Pancreas (tissue), 10 donors: ENCODE results near the gene TMEM272. TPM values are rescaled to one million over a fixed set of nuclear protein-coding genes. Genes with fewer than 3 reads are reported as not detected.
A peak's percentile ranks its signal among the peaks of the same experiment; 100 is the strongest.

Experiments used
- ATAC-seq, 4 donors: fragments of 200-7000 bp; cut with Tn5 transposase; one replicate each; pipeline versions ENCODE4 v1.8.0 to v1.9.1; 2020; ENCODE audit warnings: mild to moderate bottlenecking in 4 of 4, moderate library complexity in 4 of 4
- DNase-seq, 6 donors: peaks; one replicate each; pipeline ENCODE4 v3.0.0-alpha.2; 2020
- FAIRE-seq: peaks from 2 replicates; lab custom pipeline; 2012; peaks lifted over from hg19 to GRCh38; lab: Jason Lieb, UNC
- H3K27ac ChIP-seq, 4 donors: fragments of 200-600 bp; sonication (generic); 1 replicate in 3 of 4; 2 replicates in 1 of 4; pipeline versions ENCODE4 v1.5.0 to v1.8.0; 2020
- H3K27me3 ChIP-seq, 4 donors: fragments of 200-600 bp; one replicate each; pipeline ENCODE4 v1.8.0; 2021
- H3K36me3 ChIP-seq, 3 donors: fragments of 200-600 bp; sonication (generic) in 1 of 3; one replicate each; pipeline versions ENCODE4 v1.5.0 to v1.8.0; 2020 to 2021
- H3K4me1 ChIP-seq, 3 donors: fragments of 200-600 bp; one replicate each; pipeline ENCODE4 v1.8.0; 2021
- H3K4me3 ChIP-seq, 4 donors: fragments of 200-600 bp; sonication (generic) in 2 of 4; one replicate each; pipeline versions ENCODE4 v1.5.0 to v1.8.0; 2020 to 2021
- H3K9me3 ChIP-seq, 4 donors: fragments of 200-600 bp; one replicate each; pipeline ENCODE4 v1.8.0; 2021
- CTCF ChIP-seq, 4 donors: fragments of 200-600 bp; sonication (generic) in 3 of 4; IDR thresholded peaks; one replicate each; pipeline versions ENCODE4 v1.5.0 to v1.8.0; 2021; ENCODE audit warnings: antibody characterized with exemption in 4 of 4
- WGBS, 2 donors: extraction: QIAGEN DNeasy Blood & Tissue Kit; methylation state at CpG; one replicate each; pipeline ENCODE4 v1.1.7; 2013; 5-methylcytosine and 5-hydroxymethylcytosine counted together
- intact Hi-C, 3 donors: fragments of 100-400 bp; cut with DNase I; formaldehyde crosslinking; loops; one replicate each; pipeline versions ENCODE4 v1.11.1 to v1.14.2; 2022
- polyA plus RNA-seq, 2 donors: library from polyadenylated mRNA; stranded (reverse); fragments of 200-250 nt; gene quantifications; one replicate each; pipeline ENCODE4 v1.2.3, GENCODE V29; 2013
- total RNA-seq, 6 donors: library from RNA; stranded (reverse); fragmentation: NEBNext Ultra II Directional in 4 of 6; extraction: Animal tissue kit (Norgen Biotek cat#: 25700) in 4 of 6; gene quantifications; one replicate each; pipeline versions ENCODE4 v1.2.1 to v1.2.4, GENCODE V29; 2021 to 2023
- donor health status: healthy with polysubstance abuse.
- donor health status: DM: no; HTN: no; CAD: no; lungs with moderate emphysema.
- donor health status: DM: no; HTN: no; CAD: no.
- donor health status: control.
- donor health status: control.
- donor health status: Bipolar disorder and iron deficiency.
- donor health status: DM: yes; HTN: yes; CAD: no.
- donor health status: DM: no; HTN: no; CAD: no.
- donor health status: DM: no; HTN: no; CAD: no.
- donor health status: DM: yes; HTN: yes; CAD: no.

TMEM272 gene
- total and polyA plus RNA-seq, 8 donors = 0.04 to 0.16 (median 0.09) TPM; not detected in 3

DNA sequence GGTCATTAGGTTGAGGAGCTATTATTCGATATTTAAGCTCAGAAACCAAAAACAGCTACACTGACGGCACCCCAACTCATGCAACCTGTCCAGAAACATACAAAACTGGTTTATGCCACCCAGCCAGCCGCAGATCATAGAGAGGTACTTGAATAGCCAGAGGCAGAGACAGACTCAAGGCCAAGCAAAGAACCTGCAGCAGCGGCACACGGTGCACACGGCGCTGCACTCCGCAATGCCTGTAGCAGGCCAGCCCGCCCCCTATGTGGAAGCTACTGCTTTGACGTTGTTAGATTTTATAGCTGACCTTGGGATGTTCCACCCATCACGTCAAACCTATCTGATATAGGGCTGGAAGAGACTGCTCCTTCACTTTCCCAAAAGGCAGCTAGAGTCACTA, 29.1 kb downstream of the TMEM272 start:
- peak in 1 of 6 donors; percentile 30 for DNase-seq
- intact Hi-C loops = no loop called here
- Histone ChIP-seq H3K27ac (peak overlapping the region in 1 of 4 donors; percentile 81), H3K4me1 (peaks cover 4 to 10% (median 7%) of the 10 kb centered on the region in 3 donors), H3K9me3 (no peaks in the 10 kb centered on the region), H3K4me3 (peak overlapping the region in 2 of 4 donors; percentile 13 to 39), H3K36me3 (no peaks in the 10 kb centered on the region), H3K27me3 (no peaks in the 10 kb centered on the region)
- no peak for FAIRE-seq
- no peak for TF ChIP-seq CTCF (IDR thresholded peaks at IDR 0.05)
- peak; percentile 58 to 80 (median 68) for ATAC-seq
- 26 to 33% methylated on average over 11 of the region's 11 CpGs for WGBS, 2 donors

GRCh38 chr13:51814825-51815650, 29.9 kb downstream of the TMEM272 start:
- WGBS, 2 donors = 9 to 16% methylated on average over 13 of the region's 13 CpGs
- peak overlapping the region in 2 of 4 donors; percentile 13 to 39 for H3K4me3 ChIP-seq
- intact Hi-C loops = no loop called here
- TF ChIP-seq CTCF (IDR thresholded peaks at IDR 0.05) = peak; percentile 60 to 71 (median 62)
- H3K27ac ChIP-seq = peak overlapping the region in 3 of 4 donors; percentile 17 to 81 (median 68)
- ATAC-seq (peak; percentile 87 to 96 (median 93)), FAIRE-seq (peak; percentile 61), DNase-seq (peak in 5 of 6 donors; percentile 60 to 79 (median 68))
- H3K4me1 ChIP-seq = peaks cover 4 to 10% (median 7%) of the 10 kb centered on the region in 3 donors
- H3K36me3 ChIP-seq = no peaks in the 10 kb centered on the region
- no peaks in the 10 kb centered on the region for H3K9me3 ChIP-seq
- H3K27me3 ChIP-seq = no peaks in the 10 kb centered on the region

- ATAC-seq (no peak), DNase-seq (no peak), FAIRE-seq (no peak)
- Histone ChIP-seq H3K4me3 (no peak overlapping the region), H3K4me1 (peaks cover 4 to 10% (median 7%) of the 10 kb centered on the region in 3 donors), H3K36me3 (no peaks in the 10 kb centered on the region), H3K27me3 (no peaks in the 10 kb centered on the region), H3K9me3 (no peaks in the 10 kb centered on the region), H3K27ac (no peak overlapping the region)
- intact Hi-C loops = no loop called here
- WGBS, 2 donors = 95 to 97% methylated on average over 2 of the region's 2 CpGs
- TF ChIP-seq CTCF (IDR thresholded peaks at IDR 0.05) = no peak
These were observed 30.9 kb downstream of the TMEM272 start for GRCh38 chr13:51814071-51814470.

DNA sequence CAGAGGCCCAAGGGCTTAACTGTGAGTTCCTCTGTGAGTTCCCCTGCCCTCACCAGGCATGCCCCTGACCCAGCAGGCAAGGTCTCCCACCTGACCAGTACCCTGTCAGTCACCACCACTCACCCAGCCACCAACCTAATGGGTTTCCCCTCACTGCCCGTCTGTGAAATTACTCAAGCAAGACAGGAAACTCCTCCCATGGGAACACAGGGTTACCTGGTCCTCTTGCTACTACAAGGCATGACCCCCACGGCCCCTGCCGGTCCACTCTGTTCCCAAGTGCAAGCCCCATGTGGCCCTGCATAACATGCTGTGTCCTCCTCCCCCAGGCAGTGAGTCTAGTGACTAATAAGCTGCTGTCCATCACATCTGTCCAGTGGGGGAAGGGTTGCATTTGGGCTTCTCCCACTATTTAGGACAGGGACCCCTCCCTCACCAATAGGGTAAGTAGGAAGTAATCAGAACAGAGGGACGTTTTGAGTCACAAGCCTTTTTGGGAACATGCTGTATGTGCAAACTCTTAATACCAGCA, 33.0 kb downstream of the TMEM272 start:
- FAIRE-seq (no peak), ATAC-seq (no peak), DNase-seq (peak in 1 of 6 donors; percentile 8)

More for the DNA sequence above, 33.0 kb downstream of the TMEM272 start:
- 57 to 64% methylated on average over 4 of the region's 4 CpGs for WGBS, 2 donors
- H3K9me3 ChIP-seq = no peaks in the 10 kb centered on the region
- no peak for TF ChIP-seq CTCF (IDR thresholded peaks at IDR 0.05)
- intact Hi-C loops = no loop called here
- H3K27me3 ChIP-seq = no peaks in the 10 kb centered on the region
- H3K36me3 ChIP-seq = no peaks in the 10 kb centered on the region
- no peak overlapping the region for H3K4me3 ChIP-seq
- H3K4me1 ChIP-seq = peaks cover 4 to 10% (median 7%) of the 10 kb centered on the region in 3 donors
- no peak overlapping the region for H3K27ac ChIP-seq
